HepG2 (cell line): ENCODE measurements around the gene RASAL3. TPM values are rescaled to one million over a fixed set of nuclear protein-coding genes. Genes with fewer than 3 reads are reported as not detected.
A peak's percentile ranks its signal among the peaks of the same experiment; 100 is the strongest.

Experiments
- ARID4A ChIP-seq: sonication (generic); formaldehyde crosslinking; IDR thresholded peaks from 2 replicates; pipeline ENCODE4 v1.5.0; 2020; ENCODE audit warnings: mild to moderate bottlenecking, missing genetic modification reagents, borderline replicate concordance
- CREB1 ChIP-seq, 2 experiments: fragments of 450-650 bp in 1 of 2; IDR thresholded peaks; 2 replicates each; pipeline ENCODE4 v1.6.1; 2016 to 2017; ENCODE audit warnings: control low read depth in 1 of 2, mild to moderate bottlenecking in 1 of 2, missing compliant biosample characterization in 1 of 2, missing genetic modification characterization in 1 of 2
- ELF3 ChIP-seq: IDR thresholded peaks from 2 replicates; pipeline ENCODE4 v1.6.1; 2016; ENCODE audit warnings: missing genetic modification reagents, missing compliant biosample characterization
- GLI4 ChIP-seq: sonication (generic); formaldehyde crosslinking; IDR thresholded peaks from 2 replicates; pipeline ENCODE4 v1.5.1; 2020; ENCODE audit warnings: missing genetic modification reagents, mild to moderate bottlenecking, moderate library complexity, borderline replicate concordance
- HINFP ChIP-seq: sonication (generic); formaldehyde crosslinking; IDR thresholded peaks from 2 replicates; pipeline ENCODE4 v1.4.0; 2020; ENCODE audit warnings: low read depth, mild to moderate bottlenecking, missing genetic modification reagents
- IRX3 ChIP-seq: sonication (generic); formaldehyde crosslinking; IDR thresholded peaks from 2 replicates; pipeline ENCODE4 v1.8.1; 2023; ENCODE audit warnings: mild to moderate bottlenecking, low read depth, missing genetic modification reagents, borderline replicate concordance
- MTA1 ChIP-seq: sonication (generic); formaldehyde crosslinking; IDR thresholded peaks from 2 replicates; pipeline ENCODE4 v1.4.0; 2020; ENCODE audit warnings: missing genetic modification reagents, mild to moderate bottlenecking, borderline replicate concordance
- NR2F2 ChIP-seq: IDR thresholded peaks from 2 replicates; pipeline ENCODE4 v1.6.1; 2012; ENCODE audit warnings: low read depth, inconsistent platforms, borderline replicate concordance
- SIN3B ChIP-seq: fragments of 150-350 bp; IDR thresholded peaks from 2 replicates; pipeline ENCODE4 v1.6.1; 2014; ENCODE audit warnings: low read length
- SP4 ChIP-seq: sonication (generic); formaldehyde crosslinking; IDR thresholded peaks from 2 replicates; pipeline ENCODE4 v1.8.1; 2023; ENCODE audit warnings: mild to moderate bottlenecking, missing genetic modification reagents
- ZHX1 ChIP-seq: sonication (generic); formaldehyde crosslinking; IDR thresholded peaks from 2 replicates; pipeline ENCODE4 v1.8.1; 2022; ENCODE audit warnings: low read depth, mild to moderate bottlenecking, missing genetic modification reagents
- ZKSCAN8 ChIP-seq: IDR thresholded peaks from 2 replicates; pipeline ENCODE4 v1.6.1; 2016; ENCODE audit warnings: borderline replicate concordance, missing genetic modification reagents, missing compliant biosample characterization
- ZNF12 ChIP-seq: sonication (generic); formaldehyde crosslinking; IDR thresholded peaks from 2 replicates; pipeline ENCODE4 v1.5.0; 2020; ENCODE audit warnings: missing genetic modification reagents
- ZNF20 ChIP-seq: sonication (generic); formaldehyde crosslinking; IDR thresholded peaks from 2 replicates; pipeline ENCODE4 v1.4.0; 2020; ENCODE audit warnings: mild to moderate bottlenecking, moderate library complexity, missing genetic modification reagents
- ZNF414 ChIP-seq: sonication (generic); formaldehyde crosslinking; IDR thresholded peaks from 2 replicates; pipeline ENCODE4 v1.5.0; 2020; ENCODE audit warnings: missing genetic modification reagents
- ZNF556 ChIP-seq: sonication (generic); formaldehyde crosslinking; IDR thresholded peaks from 2 replicates; pipeline ENCODE4 v1.4.0; 2020; ENCODE audit warnings: mild to moderate bottlenecking, missing genetic modification reagents, borderline replicate concordance
- ZNF816 ChIP-seq: sonication (generic); formaldehyde crosslinking; IDR thresholded peaks from 2 replicates; pipeline ENCODE4 v1.8.0; 2022; ENCODE audit warnings: missing genetic modification reagents, mild to moderate bottlenecking, borderline replicate concordance
- ZSCAN25 ChIP-seq: sonication (generic); formaldehyde crosslinking; IDR thresholded peaks from 2 replicates; pipeline ENCODE4 v1.8.0; 2022; ENCODE audit warnings: mild to moderate bottlenecking, missing genetic modification reagents
- polyA plus RNA-seq, 8 experiments: library from polyadenylated mRNA; depleted of rRNA in 3 of 8; stranded (reverse) in 7 of 8; unstranded in 1 of 8; fragments of >200 nt; fragmentation: Illumina TruSeq in 4 of 8; extraction: Trizol in 4 of 8; gene quantifications; 2 replicates each; pipeline versions ENCODE4 v1.2.1 to v1.2.3, GENCODE V29; 2011 to 2016; ENCODE audit warnings: low read depth in 4 of 8, missing spikeins in 1 of 8, mixed read lengths in 1 of 8; ENCODE audit not compliant: insufficient read depth in 1 of 8
- total RNA-seq, 5 experiments: library from RNA; depleted of rRNA; stranded (reverse); fragments of >200 nt; fragmentation: Illumina TruSeq; extraction: Trizol; gene quantifications; 2 replicates each; pipeline ENCODE4 v1.2.3, GENCODE V29; 2016; ENCODE audit warnings: low read depth in 1 of 5

The RASAL3 gene
- total and polyA plus RNA-seq, 2 of the 13 experiments (the other 11 are each of a cell fraction or from before 2014, with no cell fraction given), result not detected

- peak; percentile 48; the same call in 1 of the 2 replicates for TF ChIP-seq ARID4A (CRISPR knock-in tag)
- no peak for TF ChIP-seq SP4
- no peak for TF ChIP-seq ZNF12 (CRISPR knock-in tag)
- no peak for TF ChIP-seq ZNF556 (CRISPR knock-in tag)
- no peak for TF ChIP-seq ELF3 (CRISPR knock-in tag)
- no peak for TF ChIP-seq GLI4
- no peak for TF ChIP-seq ZHX1 (CRISPR knock-in tag)
- TF ChIP-seq ZNF414 (CRISPR knock-in tag), result no peak
- TF ChIP-seq ZKSCAN8, result no peak
- TF ChIP-seq SIN3B, result no peak
- no peak for TF ChIP-seq ZNF20 (CRISPR knock-in tag)
- no peak for TF ChIP-seq IRX3 (CRISPR knock-in tag)
- TF ChIP-seq ZNF816 (CRISPR knock-in tag), result no peak
- TF ChIP-seq CREB1 (IDR thresholded peaks at IDR 0.05), result peak; percentile 56; the same call in 1 of the 2 replicates
- TF ChIP-seq CREB1 (CRISPR knock-in tag; IDR thresholded peaks at IDR 0.05), result no peak
- TF ChIP-seq ZSCAN25 (CRISPR knock-in tag), result peak; percentile 94
- TF ChIP-seq HINFP (CRISPR knock-in tag), result no peak
- peak; percentile 75 for TF ChIP-seq MTA1 (CRISPR knock-in tag)
- peak; percentile 97 for TF ChIP-seq NR2F2
Measured at GRCh38 chr19:15468675-15469512, 4.5 kb upstream of the RASAL3 start (continued).
